Activated gamma-delta T cell treated with Interleukin-2 at 50 U/mL for 16 hours (primary cell): ENCODE data around the gene PCSK9.

ENCODE experiments used
- DNase-seq: peaks from one replicate; pipeline ENCODE4 v3.0.0-alpha.2; 2020

Gene PCSK9

DNA sequence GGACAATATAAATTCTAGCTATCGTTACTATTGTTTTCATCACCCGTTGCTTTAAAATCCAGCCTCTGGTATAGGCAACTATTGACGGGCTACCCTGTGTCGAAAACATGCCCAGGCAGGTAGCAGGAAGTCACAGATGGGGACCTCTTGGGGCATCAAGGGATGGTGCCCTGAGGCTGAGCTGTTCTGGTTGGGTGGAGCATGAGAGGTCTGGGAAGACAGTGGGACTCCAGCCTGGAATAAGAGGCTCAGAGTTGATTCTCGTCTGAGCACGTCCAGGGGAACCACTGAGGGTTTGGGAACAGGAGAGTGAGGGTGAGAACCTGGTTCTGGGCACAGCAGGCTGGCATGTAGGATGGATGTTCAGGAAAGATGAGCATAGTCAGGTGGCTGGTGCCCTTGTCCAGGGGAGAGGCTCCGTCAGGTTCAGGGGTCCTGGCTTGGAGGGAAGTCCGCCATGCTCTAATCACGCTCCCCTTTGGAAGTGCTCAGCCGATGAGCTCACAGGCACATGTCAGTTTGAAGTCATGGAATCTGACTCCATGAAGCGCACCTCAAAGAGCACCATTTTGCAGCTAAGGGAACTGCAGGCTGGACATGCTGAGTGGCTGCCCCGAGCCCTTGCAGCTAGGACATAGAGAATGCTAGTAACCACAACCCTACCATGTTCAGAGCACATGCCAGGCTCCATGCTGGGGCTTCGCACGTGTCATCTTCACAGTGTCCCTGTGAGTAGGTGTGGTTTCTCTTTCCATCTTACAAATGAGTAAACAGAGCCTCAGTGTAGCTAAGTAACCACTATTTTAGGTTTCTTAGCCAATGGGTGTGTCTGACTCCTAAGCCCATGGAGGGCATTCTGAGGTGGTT is 21.0 kb downstream of the PCSK9 start:
- DNase-seq, result no peak

- no peak for DNase-seq
These were observed 21.8 kb downstream of the PCSK9 start for GRCh38 chr1:55061000-55061705.

DNA sequence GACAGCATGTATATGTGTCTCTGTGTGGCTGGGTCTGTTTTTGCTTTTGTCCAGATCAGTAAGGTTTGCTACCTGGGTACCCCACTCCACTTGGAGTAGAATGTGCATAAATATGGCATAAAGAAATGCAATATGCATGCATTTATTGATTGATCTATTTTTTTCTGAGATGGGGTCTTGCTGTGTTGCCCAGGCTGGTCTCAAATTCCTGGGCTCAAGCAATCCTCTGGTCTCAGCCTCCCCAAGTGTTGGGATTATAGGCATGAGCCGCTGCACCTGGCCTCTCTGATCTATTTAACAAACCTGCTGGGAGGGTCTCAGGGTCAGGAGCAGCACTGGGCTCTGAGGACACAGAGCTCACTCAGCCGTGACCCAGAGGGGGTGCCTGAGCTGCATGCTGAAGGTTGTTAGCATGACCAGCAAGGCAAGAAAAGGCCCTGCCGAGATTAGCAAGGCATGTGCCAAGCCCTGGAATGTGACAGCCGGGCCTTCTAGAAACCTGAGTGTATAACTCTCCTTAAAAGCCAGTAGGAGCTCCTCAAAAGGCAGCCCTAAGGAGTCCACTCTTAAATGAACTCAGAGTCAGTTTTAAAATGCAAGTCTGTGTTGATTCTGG is 22.5 kb downstream of the PCSK9 start:
- no peak for DNase-seq

GRCh38 chr1:55062801-55063576 is 23.6 kb downstream of the PCSK9 start:
- no peak for DNase-seq

DNA sequence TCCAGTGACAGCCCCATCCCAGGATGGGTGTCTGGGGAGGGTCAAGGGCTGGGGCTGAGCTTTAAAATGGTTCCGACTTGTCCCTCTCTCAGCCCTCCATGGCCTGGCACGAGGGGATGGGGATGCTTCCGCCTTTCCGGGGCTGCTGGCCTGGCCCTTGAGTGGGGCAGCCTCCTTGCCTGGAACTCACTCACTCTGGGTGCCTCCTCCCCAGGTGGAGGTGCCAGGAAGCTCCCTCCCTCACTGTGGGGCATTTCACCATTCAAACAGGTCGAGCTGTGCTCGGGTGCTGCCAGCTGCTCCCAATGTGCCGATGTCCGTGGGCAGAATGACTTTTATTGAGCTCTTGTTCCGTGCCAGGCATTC is 24.2 kb downstream of the PCSK9 start:
- DNase-seq, result no peak

- DNase-seq, result no peak
These were observed 24.8 kb downstream of the PCSK9 start for GRCh38 chr1:55064071-55064581.

- no peak for DNase-seq
These were observed 25.5 kb downstream of the PCSK9 start for GRCh38 chr1:55064861-55065263.

- DNase-seq, result no peak
These were observed 26.3 kb downstream of the PCSK9 start for GRCh38 chr1:55065648-55066047.

GRCh38 chr1:55067022-55067778 is 27.9 kb downstream of the PCSK9 start:
- no peak for DNase-seq

- DNase-seq, result no peak
These were observed 28.6 kb downstream of the PCSK9 start for GRCh38 chr1:55067914-55068313.

DNA sequence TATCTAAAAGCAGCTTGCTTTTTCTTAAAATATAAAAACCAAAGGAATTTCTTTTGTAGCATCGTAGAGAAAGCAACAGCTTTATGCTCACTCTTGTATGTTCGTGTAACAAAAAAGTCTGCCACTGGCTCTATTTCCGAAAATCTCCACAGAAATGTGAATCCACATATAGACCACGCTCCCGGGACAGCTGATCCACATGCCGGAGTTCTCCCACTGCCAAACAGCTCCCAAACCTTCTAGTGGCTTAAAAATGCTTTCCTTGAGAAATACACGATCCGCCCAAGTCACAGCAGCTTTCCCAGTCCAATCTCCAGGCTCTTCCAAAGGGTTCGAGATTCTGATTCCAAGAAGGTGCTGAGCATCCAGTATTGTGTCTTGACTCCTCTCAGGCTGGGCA is 29.3 kb downstream of the PCSK9 start:
- no peak for DNase-seq

DNA sequence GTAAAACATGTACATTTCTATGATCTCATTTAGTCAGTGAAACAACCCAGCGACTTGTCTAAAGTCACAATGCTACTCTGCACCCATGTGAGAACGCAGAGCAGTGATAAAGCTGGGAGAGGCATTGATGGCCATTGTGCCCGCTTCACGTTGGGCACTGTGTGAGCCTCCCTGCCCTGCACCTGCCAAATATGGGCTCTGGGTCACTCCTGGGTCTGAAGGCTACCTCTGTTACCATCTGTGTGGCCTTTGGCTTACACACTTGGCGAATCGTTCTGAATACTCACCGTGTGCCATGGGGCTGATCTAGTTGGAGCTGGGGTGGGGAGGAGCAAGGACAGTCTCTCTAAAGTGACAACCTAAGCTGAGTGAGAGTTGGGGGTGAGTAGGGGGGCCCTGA is 29.9 kb downstream of the PCSK9 start:
- no peak for DNase-seq

DNA sequence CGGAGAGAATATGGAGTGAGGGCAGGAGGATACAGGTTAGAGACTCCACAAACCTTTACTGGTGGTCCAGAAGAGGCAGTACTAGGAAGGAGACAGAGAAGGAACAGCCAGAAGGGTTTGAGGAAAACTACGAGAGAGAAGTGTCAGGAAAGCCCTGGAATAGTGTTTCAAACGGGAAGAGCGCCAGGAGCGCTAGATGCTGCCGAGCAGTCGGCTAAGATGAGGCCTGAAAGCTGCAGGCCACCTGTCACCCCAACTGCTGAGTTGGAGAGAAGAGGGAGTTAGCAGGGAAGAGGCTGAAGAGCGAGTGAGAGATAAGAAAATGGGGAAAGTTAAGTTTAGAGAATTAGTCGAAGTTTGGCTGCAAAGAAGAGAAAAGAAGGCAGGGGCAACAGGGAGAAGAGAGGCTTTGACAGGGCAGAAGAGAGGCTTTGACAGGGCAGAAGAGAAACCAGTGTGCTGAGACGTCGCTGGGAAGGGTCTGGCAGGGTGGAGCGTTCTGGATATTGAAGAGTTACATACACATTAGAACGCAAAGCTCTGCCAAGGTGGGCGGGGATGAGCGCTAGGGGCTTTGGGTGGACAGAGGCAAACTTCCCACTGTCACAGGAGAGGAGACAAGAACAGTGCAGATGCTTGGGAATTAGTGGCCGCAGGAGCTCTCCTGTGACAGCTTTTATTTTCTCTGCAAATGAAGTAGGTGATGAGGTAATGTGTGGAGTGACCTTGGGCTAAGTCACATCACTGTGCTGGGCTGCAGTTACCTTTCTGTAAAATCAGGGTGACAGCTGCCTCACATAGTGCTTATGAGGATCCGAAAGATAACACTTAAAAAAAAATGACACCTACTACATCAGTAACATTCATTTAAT is 31.2 kb downstream of the PCSK9 start:
- DNase-seq, result no peak

GRCh38 chr1:55071477-55071876 is 32.1 kb downstream of the PCSK9 start:
- no peak for DNase-seq

DNA sequence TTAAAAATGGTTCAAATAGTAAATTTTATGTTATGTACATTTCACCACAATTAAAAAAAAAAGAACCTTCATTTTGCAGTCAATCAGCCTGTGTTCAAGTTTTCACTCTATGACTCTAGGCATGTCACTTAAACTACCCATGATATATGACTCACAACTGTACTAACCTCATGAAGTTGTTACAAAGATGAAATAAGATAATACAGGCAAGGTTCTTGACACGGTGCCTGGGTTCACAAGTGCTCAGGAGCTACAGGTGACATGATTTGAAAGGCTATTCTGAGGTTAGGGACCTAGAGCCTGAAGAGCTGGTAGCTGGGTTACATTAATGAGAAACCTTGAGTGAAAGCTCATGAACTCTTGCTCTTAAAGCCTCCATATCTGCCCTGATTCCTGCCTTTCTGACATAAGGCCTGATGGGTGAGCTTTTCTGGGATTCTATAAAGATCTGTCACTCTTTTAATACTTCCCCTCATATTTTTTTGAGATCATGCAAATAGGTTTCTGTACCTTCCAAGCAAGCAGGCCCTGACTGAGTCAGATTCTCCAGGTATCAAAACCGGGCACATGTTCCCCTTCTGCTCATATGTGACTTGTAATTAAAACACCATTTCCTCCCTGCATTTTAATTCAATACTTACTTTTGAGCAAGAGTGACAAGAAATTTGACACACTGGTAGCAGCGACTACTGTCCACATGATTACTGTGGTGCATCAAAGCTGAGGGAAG is 34.0 kb downstream of the PCSK9 start:
- DNase-seq, result no peak

GRCh38 chr1:55074455-55074854 is 35.1 kb downstream of the PCSK9 start:
- DNase-seq, result no peak

GRCh38 chr1:55076356-55076755 is 37.0 kb downstream of the PCSK9 start:
- DNase-seq, result no peak

- no peak for DNase-seq
These were observed 39.1 kb downstream of the PCSK9 start for GRCh38 chr1:55078470-55078869.

DNA sequence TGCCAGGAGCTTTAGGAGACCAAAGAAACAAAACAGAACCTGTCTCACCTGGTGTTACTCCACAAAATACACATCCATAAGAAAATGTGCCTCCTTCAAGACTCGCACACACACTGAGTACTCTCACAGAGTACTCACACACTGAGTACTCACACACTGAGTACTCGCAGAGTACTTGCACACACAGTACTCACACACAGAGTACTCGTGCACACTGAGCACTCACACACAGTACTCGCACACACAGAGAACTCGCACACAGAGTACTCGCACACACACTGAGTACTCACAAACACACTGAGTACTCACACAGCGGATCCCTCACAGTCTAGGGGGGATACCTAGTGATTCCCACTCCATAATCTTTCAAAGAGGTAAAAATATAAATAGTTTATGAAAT is 40.3 kb downstream of the PCSK9 start:
- no peak for DNase-seq

GRCh38 chr1:55081188-55081904 is 42.0 kb downstream of the PCSK9 start:
- DNase-seq, result no peak
